DLD1 (cell line): Measurements from ENCODE around the gene SAYSD1.

Source experiments
- in situ Hi-C: cut with HindIII; loops from 2 replicates; pipeline ENCODE4 v1.10.0; 2017; ENCODE audit warnings: low sequenced_read_pairs

The SAYSD1 gene

DNA sequence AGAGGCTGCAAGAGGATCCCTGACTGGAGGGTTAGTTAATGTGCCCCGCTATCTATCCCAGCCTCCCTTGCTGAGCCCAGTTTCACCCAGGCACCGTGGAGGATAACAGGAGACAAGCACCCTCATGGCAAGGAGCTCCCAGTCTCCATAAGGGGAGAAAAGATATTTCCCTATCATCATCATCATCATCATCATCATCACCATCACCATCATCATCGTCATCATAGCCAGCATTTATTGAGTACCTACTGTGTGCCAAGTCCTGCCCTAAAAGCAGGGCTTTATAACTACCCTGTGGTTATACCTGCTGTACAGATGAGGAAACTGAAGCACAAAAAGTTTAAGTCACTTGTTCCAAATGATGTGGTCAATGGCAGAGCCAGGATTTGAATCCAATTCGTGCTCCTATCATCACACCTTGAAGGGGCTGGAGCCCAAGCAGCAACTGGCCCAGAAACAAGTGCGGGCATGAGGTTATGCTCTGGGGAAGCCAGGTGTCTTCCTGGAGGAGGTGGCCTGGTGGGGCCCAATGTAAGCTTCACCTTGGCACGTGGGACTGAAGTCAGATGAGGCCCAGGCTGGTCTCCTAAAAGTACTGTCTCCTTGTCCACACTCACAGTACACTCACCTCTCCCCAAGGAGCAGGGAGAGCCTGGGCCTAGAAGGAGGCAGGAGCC lies 56.4 kb downstream of the SAYSD1 start:
- in situ Hi-C loops = no loop called here

DNA sequence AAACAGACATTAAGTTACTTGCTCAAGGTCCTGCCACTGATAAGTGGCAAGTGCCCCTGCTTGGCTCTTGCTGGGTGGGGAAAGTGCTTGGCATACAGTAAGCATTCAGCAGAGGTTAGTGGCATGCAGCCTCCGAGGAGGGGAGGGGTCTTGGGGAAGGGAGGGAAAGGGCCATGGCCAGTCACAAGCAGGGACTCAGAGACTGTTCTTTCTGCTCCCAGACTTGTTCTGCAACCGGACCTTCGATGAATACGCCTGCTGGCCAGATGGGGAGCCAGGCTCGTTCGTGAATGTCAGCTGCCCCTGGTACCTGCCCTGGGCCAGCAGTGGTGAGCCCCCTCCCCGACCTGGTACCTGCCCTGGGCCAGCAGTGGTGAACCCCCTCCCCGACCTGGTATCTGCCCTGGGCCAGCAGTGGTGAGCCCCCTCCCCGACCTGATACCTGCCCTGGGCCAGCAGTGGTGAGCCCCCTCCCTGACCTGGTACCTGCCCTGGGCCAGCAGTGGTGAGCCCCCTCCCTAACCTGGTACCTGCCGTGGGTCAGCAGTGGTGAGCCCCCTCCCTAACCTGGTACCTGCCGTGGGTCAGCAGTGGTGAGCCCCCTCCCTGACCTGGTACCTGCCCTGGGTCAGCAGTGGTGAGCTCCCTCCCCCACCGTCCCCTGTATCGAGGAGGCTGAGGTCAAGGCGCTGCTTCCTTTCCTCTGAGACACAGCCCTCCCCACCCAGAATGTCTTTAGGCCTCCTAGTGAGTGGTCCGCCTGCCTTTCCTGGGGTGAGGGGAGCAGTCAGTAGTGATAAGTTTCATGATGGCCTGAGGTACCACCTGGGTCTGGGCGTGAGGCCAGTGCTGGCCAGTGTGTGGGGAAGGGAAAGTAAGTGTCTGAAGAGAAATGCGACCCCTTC lies 57.5 kb downstream of the SAYSD1 start:
- in situ Hi-C loops = no loop called here

DNA sequence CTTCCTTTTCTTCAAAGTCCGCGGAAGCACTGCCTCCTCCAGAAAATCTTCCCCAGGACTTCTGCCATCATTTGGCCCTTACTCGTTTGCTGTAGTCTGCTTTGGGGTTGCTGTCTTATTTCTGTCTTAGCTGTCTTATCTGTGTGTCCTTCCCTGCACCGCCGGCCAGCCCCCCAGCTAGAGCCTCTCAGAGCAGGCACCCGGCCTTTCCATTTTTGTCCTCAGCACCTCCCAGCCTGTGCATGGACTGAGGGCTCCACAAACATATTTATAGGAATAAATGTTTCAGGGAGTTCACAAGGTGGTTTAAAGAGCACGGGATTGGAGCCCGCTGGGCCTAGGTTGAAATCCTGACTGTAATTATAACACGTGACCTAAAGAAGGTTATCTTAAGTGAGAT lies 58.3 kb downstream of the SAYSD1 start:
- in situ Hi-C loops = no loop called here

DNA sequence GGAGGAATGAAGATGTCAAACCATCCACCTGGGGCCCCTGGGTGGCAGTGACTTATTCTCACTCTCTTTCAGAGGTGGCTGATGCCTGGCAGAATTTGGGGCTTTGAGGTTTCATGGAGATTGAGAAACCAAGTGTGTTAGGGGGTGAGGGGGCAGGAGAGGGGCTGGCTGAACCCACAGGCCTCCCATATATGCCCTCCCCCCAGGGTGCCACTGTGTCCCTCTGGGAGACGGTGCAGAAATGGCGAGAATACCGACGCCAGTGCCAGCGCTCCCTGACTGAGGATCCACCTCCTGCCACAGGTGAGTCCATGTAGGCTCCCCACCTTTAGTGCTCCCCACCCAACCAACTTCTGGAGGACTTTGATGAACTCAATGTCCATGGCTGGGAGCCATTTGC lies 58.8 kb downstream of the SAYSD1 start:
- in situ Hi-C loops = no loop called here

DNA sequence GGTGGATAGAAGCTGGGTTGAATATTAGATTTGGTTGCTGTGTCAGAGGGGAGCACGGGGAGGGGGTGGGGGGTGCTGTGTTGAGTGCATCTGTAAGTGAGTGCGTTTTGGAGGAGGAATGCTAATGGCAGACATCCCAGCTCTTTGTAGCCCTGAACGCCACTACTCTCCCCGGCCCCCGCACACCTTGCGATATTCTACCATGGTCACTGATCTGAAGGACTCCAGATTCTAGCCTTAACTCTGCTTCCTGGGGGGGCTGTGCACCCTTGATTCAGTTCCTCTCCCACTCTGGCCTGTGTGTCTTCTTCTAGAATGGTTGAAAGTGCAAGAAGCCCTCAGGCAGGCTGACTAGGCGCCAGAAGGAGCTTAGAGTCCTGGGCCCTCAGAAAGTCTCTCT lies 59.3 kb downstream of the SAYSD1 start:
- in situ Hi-C loops = no loop called here

DNA sequence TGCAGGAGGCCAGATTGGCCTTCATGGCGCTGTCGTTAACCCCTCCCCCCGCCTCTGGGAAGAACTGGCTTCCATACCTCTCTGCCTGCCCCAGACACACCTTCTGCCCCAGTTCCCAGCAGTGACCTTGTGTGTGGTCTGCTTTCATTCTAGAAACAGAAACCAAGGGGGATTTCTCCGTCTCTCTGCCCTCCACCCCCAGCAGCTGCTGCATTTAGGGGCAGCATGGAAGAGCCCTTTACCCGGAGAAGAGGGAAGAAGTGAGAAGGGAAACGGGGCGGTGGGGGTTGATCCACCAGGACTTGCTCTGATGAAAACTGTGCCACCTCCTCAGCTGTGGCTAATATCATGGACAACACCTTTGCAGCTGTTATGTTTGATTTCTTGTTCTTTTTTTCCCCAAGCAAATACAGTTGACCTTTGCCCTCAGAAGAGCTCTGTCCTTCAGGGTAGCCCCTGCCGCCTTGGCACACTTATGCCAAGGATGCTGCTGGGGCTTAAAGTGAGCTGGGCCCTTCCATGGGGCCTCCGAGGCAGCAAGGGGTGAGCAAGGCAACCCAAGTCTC lies 60.3 kb downstream of the SAYSD1 start:
- in situ Hi-C loops = no loop called here
